Ecto neural progenitor cell (in vitro differentiated cells): ENCODE measurements around the gene SDHA.
A peak's percentile ranks its signal among the peaks of the same experiment; 100 is the strongest.

ENCODE experiments used
- DNase-seq: peaks from one replicate; pipeline ENCODE4 v3.0.0-alpha.2; 2018; ENCODE audit warnings: low spot score

The SDHA gene

DNA sequence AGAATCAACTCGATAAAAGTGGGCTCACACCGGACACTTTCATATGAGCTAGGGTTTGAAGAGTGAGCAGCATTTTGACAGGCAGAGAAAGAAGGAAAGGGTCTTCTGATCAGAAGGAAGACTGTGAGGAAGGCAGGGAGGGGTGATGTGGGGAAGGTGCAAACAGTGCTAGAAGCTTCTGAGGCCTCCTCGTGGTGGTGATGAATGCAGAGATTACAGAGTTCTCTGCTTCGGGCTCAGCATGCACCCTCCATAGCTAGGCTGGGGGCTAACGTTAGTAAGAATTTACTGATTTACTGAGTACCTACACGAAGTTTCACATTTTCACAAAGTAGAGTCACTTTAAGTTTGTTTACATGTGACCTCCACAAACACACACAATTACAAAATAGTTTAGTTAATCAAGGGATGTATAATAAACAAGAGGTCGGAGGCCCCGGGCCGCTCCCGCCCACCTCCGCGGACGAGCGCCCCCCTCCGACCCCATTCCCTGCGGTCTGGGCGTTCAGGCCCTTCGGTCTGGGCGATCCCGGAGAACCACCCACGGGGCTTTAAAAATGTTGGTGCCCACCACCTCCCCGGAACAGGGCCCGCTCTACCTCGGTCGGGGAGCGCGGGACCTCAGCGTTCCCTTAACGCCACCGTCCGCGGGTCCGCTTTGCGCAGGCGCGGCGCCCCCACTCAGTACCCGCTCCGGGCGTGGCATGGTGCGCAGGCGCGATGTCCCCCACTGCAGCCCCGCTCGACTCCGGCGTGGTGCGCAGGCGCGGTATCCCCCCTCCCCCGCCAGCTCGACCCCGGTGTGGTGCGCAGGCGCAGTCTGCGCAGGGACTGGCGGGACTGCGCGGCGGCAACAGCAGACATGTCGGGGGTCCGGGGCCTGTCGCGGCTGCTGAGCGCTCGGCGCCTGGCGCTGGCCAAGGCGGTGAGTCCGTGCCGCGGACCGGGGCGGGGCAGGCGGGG lies at the start of gene SDHA, which contains the start of gene CCDC127:
SDHA (plus strand) TSS at position 827 of the 963 bp plus-strand sequence; CDS start at position 863, 36 bp downstream.
CCDC127 (minus strand) TSS at position 660 of the 963 bp plus-strand sequence. CDS start 1,304 bp downstream, outside the sequence.
- DNase-seq: peak; percentile 100

DNA sequence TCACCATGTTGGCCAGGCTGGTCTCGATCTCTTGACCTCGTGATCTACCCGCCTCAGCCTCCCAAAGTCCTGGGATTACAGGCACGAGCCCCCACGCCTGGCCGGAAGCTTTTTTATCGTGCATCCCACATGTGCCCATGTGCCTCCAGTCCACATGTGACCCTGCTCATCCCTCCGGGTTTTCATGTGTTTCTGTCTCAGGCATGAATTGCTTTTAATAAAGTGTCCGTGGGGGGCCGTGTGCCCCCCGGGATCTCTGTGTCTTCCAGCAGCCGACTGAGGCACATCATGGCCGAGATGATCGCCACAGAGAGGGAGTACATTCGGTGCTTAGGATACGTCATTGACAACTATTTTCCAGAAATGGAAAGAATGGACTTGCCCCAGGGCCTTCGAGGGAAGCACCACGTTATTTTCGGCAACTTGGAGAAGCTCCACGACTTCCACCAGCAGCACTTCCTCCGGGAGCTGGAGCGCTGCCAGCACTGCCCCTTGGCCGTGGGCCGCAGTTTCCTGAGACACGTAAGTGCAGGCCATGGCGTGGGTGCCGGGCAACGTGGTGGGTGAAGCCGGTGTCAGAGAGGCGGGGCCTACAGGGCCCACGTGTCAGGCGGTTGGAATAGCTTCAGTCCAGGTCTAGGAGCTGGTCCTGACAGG lies 48.9 kb upstream of the SDHA start:
- no peak for DNase-seq

DNA sequence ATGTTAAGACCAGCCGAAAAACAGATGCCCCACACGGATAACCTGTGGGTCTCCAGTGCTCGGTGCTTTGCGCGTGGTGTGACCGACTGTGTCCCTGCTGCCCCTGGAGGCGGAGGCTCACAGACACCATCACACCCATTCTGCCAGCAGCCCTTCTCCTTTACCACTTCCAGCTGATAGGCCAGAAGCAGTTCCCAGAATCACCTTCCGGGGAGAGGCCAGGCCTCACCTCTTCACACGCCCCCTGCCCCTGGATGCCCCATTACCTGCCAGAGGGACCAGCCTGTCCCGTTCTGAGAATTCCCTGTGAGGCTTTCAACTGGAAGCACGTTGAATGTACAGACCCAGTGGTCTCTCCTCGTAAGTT lies 48.4 kb upstream of the SDHA start:
- DNase-seq: no peak

DNA sequence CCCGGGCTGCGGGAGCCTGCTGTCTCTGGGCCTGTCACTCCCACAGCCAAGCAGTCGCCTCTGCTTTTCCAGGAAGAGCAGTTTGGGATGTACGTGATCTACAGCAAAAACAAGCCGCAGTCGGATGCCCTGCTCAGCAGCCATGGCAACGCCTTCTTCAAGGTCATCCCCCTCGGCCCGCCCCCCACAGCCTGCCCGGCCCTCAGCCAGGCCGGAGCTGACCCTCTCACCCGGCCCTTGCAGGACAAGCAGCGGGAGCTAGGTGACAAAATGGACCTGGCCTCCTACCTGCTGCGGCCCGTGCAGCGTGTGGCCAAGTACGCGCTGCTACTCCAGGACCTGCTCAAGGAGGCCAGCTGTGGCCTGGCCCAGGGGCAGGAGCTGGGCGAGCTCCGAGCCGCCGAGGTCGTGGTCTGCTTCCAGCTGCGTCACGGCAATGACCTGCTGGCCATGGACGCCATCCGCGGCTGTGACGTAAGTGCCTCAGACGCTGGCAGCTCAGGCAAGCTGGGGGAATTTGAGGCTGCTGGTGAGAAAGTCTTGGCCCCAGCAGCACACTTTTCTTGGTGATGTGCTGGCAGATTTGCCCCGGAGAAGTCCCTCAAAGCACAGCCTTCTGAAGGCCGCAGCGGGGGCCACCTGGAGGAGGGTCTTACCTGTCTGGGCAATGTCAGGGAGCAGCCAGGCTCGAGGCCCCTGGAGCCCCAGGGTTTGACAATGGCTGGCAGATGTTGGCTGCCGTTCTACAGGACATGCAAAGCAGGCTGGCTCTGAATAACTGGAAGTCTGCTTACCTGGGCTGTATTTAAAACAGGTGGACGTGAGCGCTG lies 46.9 kb upstream of the SDHA start:
- DNase-seq: no peak

DNA sequence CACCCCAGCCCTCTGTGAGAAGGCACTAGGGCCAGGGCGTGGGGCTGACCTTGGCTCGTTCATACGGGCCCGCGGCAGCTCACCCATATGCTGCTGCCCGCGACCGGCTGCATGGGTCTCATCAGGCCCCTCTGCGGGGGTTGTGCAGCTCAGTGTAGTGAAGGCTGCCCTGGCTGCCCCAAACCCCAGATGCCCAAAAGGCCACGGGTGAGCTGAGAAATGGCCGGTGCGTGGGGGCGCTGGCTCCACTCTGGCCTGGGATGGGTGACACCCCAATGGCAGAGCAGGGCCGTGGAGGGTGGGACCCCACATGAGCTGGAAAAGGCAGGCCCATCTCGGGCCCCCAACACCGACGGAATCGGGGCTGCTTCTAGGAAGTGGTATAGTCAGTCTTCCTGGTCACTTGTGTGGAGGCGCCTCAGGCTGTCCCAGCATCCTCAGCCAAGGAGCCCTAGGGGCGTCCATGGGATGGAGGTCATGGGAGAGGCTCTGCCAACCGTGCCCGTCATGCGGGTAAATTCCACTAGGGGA lies 46.3 kb upstream of the SDHA start:
- no peak for DNase-seq

DNA sequence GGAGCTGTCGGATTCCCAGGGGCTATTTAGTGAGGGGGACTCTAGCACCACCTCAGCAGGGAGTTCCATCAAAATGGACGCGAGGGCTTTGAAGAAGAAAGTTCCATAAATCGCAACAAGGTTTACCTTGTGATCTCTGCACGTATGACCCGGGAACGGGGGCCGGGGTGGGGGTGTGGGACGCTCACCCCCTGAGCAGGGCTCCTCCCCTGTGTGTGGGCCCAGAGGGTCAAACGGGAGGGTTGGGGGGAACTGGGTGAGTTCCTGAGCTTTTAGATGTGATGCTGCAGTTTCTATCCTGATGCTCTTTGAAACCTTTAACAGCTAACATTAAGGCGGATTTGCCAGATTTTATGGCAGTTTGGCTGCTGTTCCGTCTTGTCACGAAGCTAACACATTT lies 45.7 kb upstream of the SDHA start:
- no peak for DNase-seq

DNA sequence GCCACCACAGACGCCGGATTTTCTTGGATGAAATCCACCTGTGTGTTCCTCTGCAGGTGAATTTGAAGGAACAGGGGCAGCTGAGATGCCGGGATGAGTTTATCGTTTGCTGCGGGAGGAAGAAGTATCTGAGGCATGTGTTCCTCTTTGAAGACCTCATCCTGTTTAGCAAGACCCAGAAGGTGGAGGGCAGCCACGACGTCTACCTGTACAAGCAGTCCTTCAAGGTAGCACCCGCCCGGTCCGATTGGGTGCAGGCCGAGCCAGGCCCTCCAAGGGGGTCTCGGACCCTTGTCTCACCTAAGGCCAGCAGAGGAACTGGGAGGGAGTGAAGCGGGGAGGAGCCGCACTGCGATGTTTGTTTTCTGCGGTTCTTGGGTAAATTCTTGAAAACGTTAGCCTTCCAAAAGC lies 45.3 kb upstream of the SDHA start:
- no peak for DNase-seq

DNA sequence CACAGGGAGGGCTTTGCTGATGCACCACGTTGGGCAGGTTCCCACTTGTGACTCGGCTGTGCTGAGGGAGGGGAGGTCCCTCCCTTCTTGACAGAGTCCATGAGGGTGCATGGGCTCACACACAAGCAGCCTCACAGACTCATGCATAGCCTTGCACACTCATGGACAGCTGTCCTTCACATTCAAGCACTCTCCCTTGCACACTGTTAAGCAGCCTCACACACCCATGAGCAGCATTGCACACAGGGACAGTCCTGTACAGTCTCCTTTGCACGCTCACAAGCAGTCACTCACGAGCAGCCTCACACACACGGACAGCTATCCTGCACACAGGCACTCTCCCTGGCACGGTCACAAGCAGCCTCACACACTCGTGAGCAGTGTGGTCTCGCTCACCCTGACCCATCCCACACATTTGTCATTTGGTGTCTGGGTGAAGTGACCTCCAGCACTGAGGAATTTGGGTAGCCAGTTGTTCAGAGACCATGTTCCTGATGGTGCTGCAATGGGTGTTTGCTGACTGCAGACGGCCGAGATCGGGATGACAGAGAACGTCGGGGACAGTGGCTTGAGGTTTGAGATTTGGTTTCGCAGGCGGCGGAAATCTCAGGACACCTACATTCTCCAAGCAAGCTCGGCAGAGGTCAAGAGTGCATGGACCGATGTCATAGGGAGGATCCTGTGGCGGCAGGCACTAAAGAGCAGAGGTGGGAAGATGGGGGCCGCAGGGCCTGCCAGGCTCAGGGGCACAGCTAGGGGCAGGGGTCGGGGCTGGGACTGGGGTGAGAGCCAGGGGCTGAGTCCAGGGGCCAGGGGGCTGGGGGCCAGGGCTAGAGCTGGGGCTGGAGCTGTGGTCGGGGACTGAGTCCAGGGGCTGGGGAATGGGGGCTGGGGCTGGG lies 44.5 kb upstream of the SDHA start:
- no peak for DNase-seq

DNA sequence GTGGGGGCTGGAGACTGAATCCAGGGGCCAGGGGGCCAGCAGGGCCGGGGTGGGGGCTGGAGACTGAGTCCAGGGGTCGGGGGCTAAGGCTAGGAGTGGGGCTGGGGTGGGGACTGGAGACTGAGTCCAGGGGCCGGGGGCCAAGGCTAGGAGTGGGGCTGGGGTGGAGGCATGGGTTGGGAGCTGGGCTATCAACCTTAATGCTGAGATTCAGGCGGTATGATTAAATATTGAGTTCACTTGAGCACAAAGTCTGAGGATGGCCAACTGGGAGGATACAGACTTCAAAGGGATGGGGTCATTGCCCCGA lies 43.9 kb upstream of the SDHA start:
- DNase-seq: no peak

DNA sequence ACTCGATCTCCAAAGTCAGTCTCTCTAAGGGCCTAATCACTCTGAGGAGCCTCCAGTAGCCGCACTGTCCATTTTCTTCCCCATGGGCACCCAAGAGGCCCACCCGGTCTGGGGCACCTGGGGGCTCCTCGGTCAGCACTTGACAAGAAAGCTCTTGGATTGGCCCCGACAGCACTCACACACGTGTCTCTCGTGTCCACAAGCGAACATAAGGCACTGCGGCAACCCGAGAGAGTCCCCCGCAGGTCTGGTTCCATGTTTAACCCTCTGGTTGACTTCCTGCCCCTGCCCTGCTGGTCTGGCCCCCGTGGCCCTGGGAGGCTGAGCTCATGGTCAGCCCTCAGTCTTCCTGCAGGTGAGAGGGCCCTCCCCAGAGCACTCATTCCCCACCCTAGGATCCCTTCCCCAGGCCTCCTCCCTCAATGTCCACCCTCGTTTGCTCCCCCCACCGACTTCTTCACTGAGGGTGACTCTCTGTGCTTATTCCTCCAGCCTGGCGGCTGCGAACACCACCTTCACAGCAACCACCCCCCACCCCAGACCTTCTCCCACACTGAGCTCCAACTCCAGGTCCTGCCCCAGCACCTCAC lies 43.1 kb upstream of the SDHA start:
- DNase-seq: no peak

DNA sequence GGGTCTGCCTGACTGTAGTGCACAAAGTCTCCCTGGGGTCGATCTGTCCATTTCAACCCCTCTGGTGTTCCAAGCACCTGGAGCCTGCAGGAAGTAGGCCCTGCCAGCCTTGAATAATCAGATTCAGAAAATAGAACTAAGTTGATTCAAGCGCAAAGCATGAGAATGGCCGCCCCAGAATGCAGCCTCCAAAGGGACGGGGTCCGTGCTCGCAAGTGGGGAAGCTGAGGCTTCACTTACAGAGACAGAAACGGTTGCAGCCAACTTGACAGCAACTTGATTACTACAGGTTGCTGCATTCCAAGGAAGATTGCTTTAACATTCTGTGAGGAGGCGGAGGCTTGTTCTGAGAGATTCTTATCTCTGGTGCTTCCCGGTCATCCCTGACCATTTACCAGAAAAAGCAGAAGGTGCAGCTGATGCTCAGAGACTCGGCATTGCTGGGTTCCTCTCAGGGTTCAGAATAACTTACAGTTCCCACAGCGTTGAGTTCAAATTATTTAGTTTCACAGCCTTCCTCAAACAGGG lies 41.8 kb upstream of the SDHA start:
- no peak for DNase-seq

DNA sequence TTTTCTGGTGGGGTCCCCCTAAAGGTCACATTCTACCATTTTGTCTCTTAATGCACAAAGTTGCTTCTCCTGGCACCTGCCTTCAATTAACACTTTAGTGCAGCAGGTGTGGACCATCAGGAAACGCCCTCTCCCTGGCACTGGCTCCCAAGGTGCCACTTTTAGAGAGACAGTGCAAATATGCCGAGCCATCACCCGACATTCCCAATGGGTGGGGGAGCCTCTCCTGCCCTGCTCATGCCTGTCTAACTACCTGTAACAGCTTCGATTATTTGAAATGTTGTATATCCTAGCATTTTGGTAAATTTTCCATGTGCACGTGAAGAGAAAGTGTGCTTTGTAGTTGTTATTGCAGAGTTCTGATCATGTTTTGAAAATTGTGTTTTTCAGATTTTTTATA lies 40.0 kb upstream of the SDHA start:
- no peak for DNase-seq

DNA sequence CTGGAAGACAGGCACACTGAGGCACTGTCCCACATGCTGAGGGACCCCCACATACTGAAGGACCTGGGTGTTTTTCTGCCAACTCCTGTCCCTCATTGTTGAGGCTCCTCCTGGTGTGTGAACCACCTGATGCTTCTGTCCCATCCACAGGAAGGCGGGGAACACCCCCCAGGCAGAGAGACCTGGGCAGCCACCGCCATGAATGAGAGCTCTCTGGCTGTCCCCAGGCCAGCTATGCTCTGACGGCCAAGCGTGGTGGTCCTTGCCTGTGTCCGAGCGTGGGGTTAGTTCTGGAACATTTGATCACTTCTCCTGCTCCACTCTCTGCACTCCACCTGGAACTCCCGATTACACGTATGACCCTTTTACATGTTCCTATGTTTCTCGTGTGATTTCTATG lies 38.7 kb upstream of the SDHA start:
- no peak for DNase-seq

DNA sequence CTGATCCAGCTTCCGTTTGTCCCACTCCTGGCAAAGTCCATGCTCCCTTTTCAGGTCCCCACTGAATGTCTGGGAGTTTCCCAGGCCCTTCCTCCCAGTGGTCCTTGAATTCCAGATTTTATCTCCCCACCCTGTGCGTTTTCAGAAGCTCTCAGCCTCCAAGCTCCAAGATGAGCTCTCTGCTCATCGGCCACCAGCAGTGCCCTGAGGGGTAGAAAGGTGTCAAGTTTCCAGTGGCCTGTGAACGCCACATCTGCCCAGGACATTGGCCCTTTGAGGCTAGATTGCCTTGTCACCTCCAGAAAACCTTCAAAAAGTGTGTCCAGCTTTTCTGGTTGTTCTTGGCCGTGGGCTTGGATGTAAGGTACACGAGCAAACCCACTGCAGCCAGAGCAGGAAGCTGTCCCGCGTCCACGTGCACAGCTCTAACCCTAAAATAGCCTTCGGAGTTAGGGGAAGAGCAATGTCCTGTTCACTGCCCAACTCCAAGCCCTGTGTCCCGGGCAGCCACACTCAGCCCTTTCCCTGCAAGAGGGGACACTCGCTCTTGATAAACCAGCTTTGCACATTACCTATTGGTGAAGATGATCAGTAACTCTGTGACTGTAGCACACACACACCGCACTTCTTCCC lies 37.7 kb upstream of the SDHA start:
- no peak for DNase-seq

DNA sequence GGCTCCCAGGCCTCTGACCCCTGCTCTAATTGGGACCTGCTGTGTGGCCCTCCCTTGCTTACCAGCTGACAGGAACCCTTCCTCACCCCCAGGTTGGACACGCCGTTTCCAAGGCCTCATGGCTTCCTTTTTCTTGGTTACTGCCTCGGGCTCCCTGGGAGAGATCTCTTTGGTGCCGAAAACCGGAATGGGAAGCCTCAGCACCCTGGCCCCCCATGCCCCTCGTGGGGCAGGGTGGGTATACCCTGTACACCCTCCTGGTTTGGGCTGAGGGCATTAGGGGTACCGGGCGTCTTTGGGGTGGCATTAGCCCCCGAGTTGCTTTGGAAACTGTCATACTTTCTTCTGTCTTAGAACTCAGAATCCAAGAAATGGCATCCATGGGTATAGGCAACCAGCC lies 37.0 kb upstream of the SDHA start:
- no peak for DNase-seq

DNA sequence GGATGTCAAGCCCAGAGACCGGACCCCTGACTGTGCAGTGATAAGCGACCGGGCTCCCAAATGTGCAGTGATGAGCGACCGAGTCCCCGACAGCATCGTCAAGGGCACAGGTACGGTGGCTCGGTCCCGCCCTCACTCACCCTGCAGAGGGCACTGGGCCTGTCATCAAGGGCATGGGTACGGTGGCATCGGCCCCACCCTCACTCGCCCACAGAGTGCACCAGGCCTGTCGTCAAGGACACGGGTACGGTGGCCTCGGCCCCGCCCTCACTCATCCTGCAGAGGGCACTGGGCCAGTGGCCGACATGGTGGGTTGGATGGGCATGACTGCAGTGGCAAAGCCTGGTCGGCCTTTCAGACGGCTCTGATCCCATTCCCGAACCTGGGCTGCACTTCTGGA lies 36.6 kb upstream of the SDHA start:
- DNase-seq: no peak

DNA sequence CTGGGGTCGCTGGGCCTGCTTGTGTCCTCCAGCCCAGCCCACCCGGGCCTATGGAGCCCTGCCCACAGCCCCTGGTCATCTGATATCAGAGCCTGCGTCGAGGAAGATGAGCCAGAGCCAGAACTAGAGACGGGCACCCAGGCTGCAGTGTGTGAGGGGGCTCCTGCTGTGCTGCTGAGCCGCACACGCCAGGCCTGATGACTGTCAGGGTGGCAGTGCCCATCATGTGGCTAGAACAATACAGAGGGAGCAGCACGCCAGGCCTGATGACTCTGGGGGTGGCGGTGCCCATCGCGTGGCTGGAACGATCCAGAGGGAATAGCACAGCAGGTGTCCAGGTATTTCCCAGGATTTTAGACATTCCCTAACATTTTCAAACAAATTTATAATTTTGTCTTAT lies 36.0 kb upstream of the SDHA start:
- no peak for DNase-seq

DNA sequence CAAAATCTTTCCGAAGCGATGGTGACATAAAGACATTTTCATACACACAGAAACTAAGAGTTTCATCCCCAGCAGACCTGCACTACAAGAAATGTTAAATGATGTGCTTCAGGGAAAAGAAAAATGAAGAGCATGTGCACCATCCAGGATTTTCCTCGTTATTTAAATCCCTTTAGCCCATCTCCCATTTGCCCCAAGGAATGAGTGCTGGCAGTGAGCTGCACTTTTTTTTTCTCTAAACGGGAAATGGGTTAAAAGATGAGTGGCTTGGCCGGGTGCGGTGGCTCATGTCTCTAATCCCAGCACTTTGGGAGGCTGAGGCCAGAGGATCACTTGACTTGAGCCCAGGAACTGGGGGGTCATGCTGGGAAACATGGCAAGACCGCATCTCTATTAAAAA lies 33.6 kb upstream of the SDHA start:
- no peak for DNase-seq

DNA sequence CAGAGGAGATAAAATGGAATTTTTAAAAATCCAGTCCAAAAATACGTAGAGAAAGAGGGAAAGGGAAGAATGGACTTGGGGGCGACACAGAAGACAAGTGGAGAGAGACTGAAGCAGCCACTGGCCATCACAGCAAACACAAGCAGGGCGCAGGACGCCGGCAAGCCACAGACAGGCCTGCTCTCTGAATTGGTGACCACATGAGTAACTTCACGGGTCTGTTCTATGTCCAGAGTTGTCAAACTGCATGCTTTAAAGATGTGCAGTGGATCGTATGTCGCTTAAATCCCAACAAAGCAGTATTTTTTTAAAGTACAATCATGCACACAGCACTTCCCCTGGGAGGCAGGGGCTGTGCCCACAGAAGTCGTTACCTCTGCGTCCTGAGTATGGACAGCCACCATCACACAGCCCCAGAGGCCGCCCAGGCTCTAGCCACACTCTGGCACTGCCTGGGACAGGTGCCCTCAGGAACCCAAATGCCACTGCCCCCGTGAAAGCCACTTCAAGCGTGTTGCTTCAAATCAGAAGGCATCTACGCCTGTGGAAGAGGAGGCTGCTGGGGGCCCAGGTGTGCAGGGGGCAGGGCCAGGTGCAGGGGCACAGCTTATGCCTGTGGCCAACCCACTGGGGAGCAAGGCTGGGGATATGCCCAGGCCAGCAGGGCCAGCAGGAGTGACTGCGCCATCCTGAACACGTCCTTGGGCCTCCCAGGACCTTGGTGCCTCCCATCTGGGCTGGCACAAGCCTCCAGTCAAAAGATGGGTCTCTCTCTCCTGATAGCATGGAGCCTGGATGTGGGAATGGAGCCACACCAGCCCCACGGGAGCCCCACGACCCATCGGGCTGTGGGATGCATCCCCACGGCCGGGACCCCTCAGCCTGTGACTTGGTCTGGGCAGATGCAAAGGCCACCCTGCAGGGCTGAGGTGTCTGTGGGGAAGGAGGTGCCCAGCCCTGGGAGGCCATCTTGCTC lies 32.7 kb upstream of the SDHA start:
- no peak for DNase-seq
